SK-N-SH treated with all-trans-retinoic acid at 6 μM for 48 hours (cell line): ENCODE data around the gene STX18.

Experiments used
- ATAC-seq: fragments of 200-7000 bp; cut with Tn5 transposase; 3 replicates; pipeline ENCODE4 v1.9.1; 2020; ENCODE audit warnings: mild to moderate bottlenecking, moderate library complexity
- BACH2 ChIP-seq: fragments of 250-450 bp; sonication (Bioruptor Pico); IDR thresholded peaks from 2 replicates; pipeline ENCODE4 v1.9.0; 2021; ENCODE audit warnings: mild to moderate bottlenecking, borderline replicate concordance
- CSDC2 ChIP-seq: fragments of 250-450 bp; sonication (Bioruptor Pico); IDR thresholded peaks from 2 replicates; pipeline ENCODE4 v1.5.0; 2020; ENCODE audit warnings: mild to moderate bottlenecking, moderate library complexity
- ESRRG ChIP-seq: fragments of 250-450 bp; sonication (Bioruptor Pico); IDR thresholded peaks from 2 replicates; pipeline ENCODE4 v1.6.1; 2021; ENCODE audit warnings: mild to moderate bottlenecking
- GLIS3 ChIP-seq: fragments of 250-450 bp; sonication (Bioruptor Pico); IDR thresholded peaks from 2 replicates; pipeline ENCODE4 v1.5.0; 2020; ENCODE audit warnings: mild to moderate bottlenecking, moderate library complexity
- ISL1 ChIP-seq: fragments of 250-450 bp; sonication (Bioruptor Pico); IDR thresholded peaks from 2 replicates; pipeline ENCODE4 v2.1.2; 2022; ENCODE audit warnings: mild to moderate bottlenecking, moderate library complexity
- OSR1 ChIP-seq: fragments of 250-450 bp; sonication (Bioruptor Pico); IDR thresholded peaks from 2 replicates; pipeline ENCODE4 v1.8.0; 2022; ENCODE audit warnings: moderate library complexity, mild to moderate bottlenecking, inconsistent platforms
- POU6F1 ChIP-seq: fragments of 250-450 bp; sonication (Bioruptor Pico); IDR thresholded peaks from 2 replicates; pipeline ENCODE4 v1.8.0; 2021; ENCODE audit warnings: low read depth, mild to moderate bottlenecking, moderate library complexity, borderline replicate concordance
- PPARA ChIP-seq: fragments of 250-450 bp; sonication (Bioruptor Pico); IDR thresholded peaks from 2 replicates; pipeline ENCODE4 v1.5.0; 2020; ENCODE audit warnings: mild to moderate bottlenecking, borderline replicate concordance
- RARB ChIP-seq: fragments of 250-450 bp; sonication (Bioruptor Pico); IDR thresholded peaks from 2 replicates; pipeline ENCODE4 v1.8.0; 2021; ENCODE audit warnings: mild to moderate bottlenecking, moderate library complexity
- SNAI2 ChIP-seq: fragments of 250-450 bp; sonication (Bioruptor Pico); IDR thresholded peaks from 2 replicates; pipeline ENCODE4 v1.5.0; 2020; ENCODE audit warnings: mild to moderate bottlenecking, moderate library complexity
- TCF4 ChIP-seq: fragments of 250-450 bp; sonication (Bioruptor Pico); IDR thresholded peaks from 2 replicates; pipeline ENCODE4 v1.8.0; 2021; ENCODE audit warnings: mild to moderate bottlenecking, moderate library complexity, borderline replicate concordance
- TSHZ2 ChIP-seq: fragments of 250-450 bp; sonication (Bioruptor Pico); IDR thresholded peaks from 2 replicates; pipeline ENCODE4 v1.5.0; 2020; ENCODE audit warnings: mild to moderate bottlenecking, moderate library complexity
- ZFP30 ChIP-seq: fragments of 450-650 bp; formaldehyde crosslinking; IDR thresholded peaks from 2 replicates; pipeline ENCODE4 v1.5.0; 2022; ENCODE audit warnings: mild to moderate bottlenecking, moderate library complexity
- ZNF565 ChIP-seq: fragments of 450-650 bp; formaldehyde crosslinking; conservative IDR thresholded peaks from 2 replicates; pipeline ENCODE4 v1.5.0; 2020; ENCODE audit warnings: low read depth, mild to moderate bottlenecking, moderate library complexity
- ZNF70 ChIP-seq: fragments of 450-650 bp; formaldehyde crosslinking; IDR thresholded peaks from 2 replicates; pipeline ENCODE4 v1.5.0; 2020; ENCODE audit warnings: mild to moderate bottlenecking, moderate library complexity
- ZNF8 ChIP-seq: fragments of 450-650 bp; formaldehyde crosslinking; IDR thresholded peaks from 2 replicates; pipeline ENCODE4 v1.5.0; 2020; ENCODE audit warnings: mild to moderate bottlenecking, moderate library complexity
- TF ChIP-seq, protein P1 (sequence below): fragments of 250-450 bp; sonication (Bioruptor Pico); IDR thresholded peaks from 2 replicates; pipeline ENCODE4 v1.8.0; 2020; ENCODE audit warnings: mild to moderate bottlenecking, moderate library complexity, borderline replicate concordance
- TF ChIP-seq, protein P2 (sequence below): fragments of 250-450 bp; sonication (Bioruptor Pico); IDR thresholded peaks from 2 replicates; pipeline ENCODE4 v1.5.1; 2020; ENCODE audit warnings: low read depth, mild to moderate bottlenecking, moderate library complexity
- TF ChIP-seq, protein P3 (sequence below): fragments of 250-450 bp; sonication (Bioruptor Pico); IDR thresholded peaks from 2 replicates; pipeline ENCODE4 v1.5.1; 2021; ENCODE audit warnings: mild to moderate bottlenecking, moderate library complexity

STX18 gene

DNA sequence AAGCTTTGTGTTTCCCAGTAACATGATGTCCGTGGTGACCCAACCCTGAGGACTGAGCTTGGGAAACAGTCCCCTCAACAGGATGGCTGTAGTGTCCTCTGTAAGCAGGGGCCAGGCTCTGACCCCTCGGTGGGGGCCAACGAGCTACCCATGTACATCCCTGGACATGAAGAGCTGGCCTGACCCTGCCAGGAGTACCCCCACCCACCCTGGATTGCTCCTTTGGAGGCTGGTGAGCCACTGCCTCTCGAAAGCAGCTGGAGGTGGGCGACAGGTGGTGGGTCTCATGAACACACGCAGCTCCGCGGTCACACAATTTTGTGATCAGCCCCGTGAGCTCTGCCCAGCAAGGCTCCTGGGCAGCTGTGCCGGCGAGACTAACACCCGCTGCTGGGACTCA lies 121.4 kb downstream of the STX18 start:
- TF ChIP-seq, protein P1, sequence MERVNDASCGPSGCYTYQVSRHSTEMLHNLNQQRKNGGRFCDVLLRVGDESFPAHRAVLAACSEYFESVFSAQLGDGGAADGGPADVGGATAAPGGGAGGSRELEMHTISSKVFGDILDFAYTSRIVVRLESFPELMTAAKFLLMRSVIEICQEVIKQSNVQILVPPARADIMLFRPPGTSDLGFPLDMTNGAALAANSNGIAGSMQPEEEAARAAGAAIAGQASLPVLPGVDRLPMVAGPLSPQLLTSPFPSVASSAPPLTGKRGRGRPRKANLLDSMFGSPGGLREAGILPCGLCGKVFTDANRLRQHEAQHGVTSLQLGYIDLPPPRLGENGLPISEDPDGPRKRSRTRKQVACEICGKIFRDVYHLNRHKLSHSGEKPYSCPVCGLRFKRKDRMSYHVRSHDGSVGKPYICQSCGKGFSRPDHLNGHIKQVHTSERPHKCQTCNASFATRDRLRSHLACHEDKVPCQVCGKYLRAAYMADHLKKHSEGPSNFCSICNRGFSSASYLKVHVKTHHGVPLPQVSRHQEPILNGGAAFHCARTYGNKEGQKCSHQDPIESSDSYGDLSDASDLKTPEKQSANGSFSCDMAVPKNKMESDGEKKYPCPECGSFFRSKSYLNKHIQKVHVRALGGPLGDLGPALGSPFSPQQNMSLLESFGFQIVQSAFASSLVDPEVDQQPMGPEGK (CRISPR knock-in tag), result no peak
- no peak for TF ChIP-seq ZNF70 (CRISPR knock-in tag)
- TF ChIP-seq SNAI2, result no peak
- TF ChIP-seq TSHZ2, result no peak
- TF ChIP-seq, protein P2, sequence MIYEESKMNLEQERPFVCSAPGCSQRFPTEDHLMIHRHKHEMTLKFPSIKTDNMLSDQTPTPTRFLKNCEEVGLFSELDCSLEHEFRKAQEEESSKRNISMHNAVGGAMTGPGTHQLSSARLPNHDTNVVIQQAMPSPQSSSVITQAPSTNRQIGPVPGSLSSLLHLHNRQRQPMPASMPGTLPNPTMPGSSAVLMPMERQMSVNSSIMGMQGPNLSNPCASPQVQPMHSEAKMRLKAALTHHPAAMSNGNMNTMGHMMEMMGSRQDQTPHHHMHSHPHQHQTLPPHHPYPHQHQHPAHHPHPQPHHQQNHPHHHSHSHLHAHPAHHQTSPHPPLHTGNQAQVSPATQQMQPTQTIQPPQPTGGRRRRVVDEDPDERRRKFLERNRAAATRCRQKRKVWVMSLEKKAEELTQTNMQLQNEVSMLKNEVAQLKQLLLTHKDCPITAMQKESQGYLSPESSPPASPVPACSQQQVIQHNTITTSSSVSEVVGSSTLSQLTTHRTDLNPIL (CRISPR knock-in tag), result no peak
- TF ChIP-seq ZNF565 (CRISPR knock-in tag), result no peak
- TF ChIP-seq BACH2 (CRISPR knock-in tag), result no peak
- no peak for TF ChIP-seq TCF4
- no peak for TF ChIP-seq RARB (CRISPR knock-in tag)
- TF ChIP-seq ISL1, result no peak
- TF ChIP-seq CSDC2 (CRISPR knock-in tag), result no peak
- TF ChIP-seq POU6F1, result no peak
- TF ChIP-seq GLIS3 (CRISPR knock-in tag), result no peak
- TF ChIP-seq OSR1 (CRISPR knock-in tag), result no peak
- no peak for TF ChIP-seq ZFP30 (CRISPR knock-in tag)
- TF ChIP-seq PPARA (CRISPR knock-in tag), result no peak
- TF ChIP-seq ESRRG (CRISPR knock-in tag), result no peak
- TF ChIP-seq ZNF8, result no peak
- no peak for ATAC-seq

- no peak for ATAC-seq
- TF ChIP-seq ZNF565 (CRISPR knock-in tag), result no peak
- TF ChIP-seq ZNF8, result no peak
- no peak for TF ChIP-seq TSHZ2
- no peak for TF ChIP-seq POU6F1
- TF ChIP-seq, protein P1 (CRISPR knock-in tag), result no peak
- no peak for TF ChIP-seq SNAI2
- TF ChIP-seq, protein P2 (CRISPR knock-in tag), result no peak
- TF ChIP-seq, protein P3, sequence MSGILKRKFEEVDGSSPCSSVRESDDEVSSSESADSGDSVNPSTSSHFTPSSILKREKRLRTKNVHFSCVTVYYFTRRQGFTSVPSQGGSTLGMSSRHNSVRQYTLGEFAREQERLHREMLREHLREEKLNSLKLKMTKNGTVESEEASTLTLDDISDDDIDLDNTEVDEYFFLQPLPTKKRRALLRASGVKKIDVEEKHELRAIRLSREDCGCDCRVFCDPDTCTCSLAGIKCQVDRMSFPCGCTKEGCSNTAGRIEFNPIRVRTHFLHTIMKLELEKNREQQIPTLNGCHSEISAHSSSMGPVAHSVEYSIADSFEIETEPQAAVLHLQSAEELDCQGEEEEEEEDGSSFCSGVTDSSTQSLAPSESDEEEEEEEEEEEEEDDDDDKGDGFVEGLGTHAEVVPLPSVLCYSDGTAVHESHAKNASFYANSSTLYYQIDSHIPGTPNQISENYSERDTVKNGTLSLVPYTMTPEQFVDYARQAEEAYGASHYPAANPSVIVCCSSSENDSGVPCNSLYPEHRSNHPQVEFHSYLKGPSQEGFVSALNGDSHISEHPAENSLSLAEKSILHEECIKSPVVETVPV (CRISPR knock-in tag), result no peak
- no peak for TF ChIP-seq BACH2 (CRISPR knock-in tag)
These were observed 122.0 kb downstream of the STX18 start for GRCh38 chr4:4419896-4420295.
